Dedifferentiated amniotic fluid mesenchymal stem cell (primary cell): Measurements from ENCODE around the gene P2RY11.

Experiments used
- DNase-seq: peaks from one replicate; pipeline ENCODE4 v3.0.0-alpha.2; 2016; ENCODE audit errors: extremely low spot score

Gene P2RY11

DNA sequence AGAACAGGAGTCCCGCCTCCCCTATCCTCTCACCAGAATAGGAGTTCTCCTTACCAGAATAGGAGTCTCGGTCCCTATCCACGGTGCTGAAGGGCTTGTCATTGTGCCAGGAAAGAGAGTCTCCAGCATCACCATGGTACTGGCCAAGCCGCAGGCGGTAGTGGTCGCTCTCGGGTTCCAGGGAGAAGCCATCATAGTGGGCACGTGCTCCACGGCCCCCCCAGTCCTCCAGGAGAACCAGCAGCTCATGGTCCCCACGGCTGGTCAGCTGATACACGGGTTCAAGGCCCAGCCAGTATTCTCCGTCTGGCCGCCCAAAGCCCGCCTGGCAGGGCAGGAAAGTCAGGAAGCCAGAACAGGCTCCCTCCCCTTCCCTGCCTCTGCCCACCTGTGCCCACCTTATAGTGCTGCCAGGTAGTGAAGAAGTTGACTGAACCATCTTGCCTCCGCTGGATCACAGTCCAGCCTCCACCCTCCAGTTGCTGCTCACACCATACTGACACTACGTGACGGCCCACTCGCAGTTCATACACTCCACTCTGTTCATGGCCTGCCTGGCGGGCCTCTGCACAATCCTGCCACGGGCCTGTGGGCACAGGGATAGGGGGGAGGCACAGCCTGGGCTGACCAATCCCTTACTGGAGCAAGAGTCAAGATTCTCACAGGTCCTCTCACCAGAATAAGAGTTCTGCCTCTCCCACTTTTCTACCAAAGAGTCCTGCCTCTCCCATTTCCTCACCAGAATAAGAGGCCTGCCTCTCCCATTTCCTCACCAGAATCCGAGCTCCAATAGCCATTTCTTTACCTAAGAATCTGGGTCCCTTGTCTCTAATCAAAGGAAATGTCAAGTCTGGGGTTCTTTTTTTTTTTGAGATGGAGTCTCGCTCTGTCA lies 18.0 kb upstream of the P2RY11 start:
- no peak for DNase-seq

- DNase-seq = no peak
Measured at GRCh38 chr19:10095622-10095947, 15.9 kb upstream of the P2RY11 start.

DNA sequence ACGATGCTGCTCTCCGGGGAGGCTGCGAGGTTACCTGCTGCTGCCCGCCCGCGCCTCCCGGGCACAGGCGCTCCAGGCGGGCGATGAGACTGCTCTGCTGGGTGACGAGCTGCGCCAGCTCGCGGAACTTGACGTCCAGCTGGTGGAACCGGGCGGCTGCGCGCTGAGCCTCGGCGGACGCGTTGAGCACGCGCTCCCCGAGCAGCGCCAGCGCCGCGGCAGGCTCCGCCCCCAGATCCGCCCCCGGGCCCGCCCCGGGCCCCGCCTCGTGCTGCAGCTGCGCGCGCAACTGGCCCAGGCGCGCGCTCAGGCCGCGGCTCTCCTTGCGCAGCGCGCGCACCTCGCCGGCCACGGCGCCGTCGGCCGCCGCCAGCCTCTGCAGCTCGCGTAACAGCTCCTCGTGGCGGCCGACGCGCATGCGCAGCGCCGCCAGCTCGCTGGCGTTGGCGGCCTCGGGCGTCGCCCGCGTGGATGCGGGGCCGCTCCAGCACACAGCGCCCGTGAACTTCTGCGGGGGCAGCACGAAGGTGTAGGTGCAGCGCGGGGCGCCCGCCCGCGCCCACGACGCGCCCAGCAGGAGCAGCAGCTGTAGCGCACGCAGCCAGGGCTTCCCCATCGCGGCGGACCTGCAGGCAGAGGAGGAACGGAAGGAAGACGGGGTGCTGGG lies 15.4 kb upstream of the P2RY11 start:
- peak; percentile 81 for DNase-seq

DNA sequence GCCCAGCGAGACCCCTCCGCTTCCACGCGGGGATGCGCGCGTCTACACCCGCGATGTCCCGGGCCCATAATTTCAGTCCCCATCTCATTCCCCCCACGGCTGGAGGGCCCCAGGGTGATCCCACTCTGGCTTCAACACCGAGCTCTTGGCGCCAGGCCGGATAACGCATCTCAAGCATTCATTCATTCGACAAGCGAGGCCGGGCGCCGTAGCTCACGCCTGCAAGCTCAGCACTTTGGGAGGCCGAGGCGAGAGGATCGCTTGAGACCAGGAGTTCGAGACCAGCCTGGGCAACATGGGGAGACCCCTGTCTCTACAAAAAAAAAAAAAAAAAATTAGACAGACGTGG lies 14.9 kb upstream of the P2RY11 start:
- no peak for DNase-seq

DNA sequence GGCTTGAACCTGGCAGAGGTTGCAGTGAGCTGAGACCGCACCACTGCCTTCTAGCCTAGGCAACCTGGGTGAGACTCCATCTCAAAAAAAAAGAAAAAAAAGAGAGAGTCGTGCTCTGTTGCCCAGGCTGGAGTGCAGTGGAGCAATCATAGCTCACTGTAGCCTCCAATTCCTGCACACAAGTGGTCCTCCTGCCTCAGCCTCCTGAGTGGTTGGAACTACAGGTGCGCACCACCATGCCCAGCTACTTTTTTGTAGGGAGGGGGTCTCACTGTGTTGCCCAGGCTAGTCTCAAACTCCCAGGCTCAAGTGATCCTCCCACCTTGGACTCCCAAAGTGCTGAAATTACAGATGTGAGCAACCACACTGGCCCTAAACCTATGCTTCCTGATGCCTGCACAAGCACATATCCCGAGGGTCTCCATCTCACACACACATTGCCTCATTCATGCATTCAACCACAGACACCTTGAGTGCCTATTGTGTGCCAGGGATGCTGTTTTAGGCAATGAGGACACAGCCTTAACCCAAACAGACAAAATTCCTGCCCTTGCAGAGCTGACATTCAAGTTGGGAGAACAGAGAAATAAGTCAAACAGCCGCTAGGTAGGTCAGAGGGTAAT lies 11.2 kb upstream of the P2RY11 start:
- DNase-seq = no peak

DNA sequence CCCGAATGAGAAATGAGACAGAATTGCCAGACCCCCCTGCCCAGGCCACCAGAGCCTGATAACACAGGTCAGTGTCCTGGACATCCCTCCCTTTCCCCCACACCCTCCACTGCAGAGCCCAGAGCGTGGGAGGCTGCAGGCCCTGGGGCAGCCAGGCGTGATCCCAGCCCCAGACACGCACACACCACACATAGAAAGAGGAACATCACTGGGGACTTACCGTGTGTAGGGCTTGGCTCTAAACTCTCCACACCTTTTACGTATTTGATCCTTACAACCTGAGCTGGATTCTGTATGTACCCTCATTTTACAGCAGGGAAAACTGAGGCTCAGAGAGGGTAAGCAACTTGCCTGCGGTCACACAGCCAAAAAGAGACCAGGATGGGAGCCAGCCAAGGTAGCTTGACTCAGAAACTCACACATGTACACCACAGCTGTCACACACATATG lies 8.7 kb upstream of the P2RY11 start:
- DNase-seq = no peak

DNA sequence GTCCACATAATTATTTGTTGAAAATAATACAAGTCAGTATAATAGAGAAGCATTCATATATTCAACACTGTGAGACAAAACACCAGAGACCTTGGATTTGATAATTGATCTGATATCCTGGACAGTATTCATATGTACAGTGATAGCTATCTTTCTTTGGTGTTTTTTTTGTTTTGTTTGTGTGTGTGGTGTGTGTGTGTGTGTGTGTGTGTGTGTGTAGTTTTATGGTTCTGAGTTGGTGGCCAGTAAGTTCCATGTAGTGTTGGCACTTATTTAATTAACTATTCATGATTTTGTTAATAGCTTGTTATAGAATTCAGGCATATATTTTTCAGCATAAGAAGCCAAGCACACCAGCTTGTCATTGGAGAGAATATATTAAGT lies 7.4 kb upstream of the P2RY11 start:
- DNase-seq = no peak

GRCh38 chr19:10104665-10105508 lies 6.6 kb upstream of the P2RY11 start:
- no peak for DNase-seq

GRCh38 chr19:10105509-10106099 lies 5.9 kb upstream of the P2RY11 start:
- no peak for DNase-seq

- peak; percentile 99 for DNase-seq
Measured at GRCh38 chr19:10106100-10106936, 5.2 kb upstream of the P2RY11 start, which contains the start of gene PPAN. PPAN (plus strand) TSS chr19:10106362; CDS start chr19:10106395, 33 bp downstream.

- DNase-seq = no peak
Measured at GRCh38 chr19:10107254-10107653, 4.2 kb upstream of the P2RY11 start.

DNA sequence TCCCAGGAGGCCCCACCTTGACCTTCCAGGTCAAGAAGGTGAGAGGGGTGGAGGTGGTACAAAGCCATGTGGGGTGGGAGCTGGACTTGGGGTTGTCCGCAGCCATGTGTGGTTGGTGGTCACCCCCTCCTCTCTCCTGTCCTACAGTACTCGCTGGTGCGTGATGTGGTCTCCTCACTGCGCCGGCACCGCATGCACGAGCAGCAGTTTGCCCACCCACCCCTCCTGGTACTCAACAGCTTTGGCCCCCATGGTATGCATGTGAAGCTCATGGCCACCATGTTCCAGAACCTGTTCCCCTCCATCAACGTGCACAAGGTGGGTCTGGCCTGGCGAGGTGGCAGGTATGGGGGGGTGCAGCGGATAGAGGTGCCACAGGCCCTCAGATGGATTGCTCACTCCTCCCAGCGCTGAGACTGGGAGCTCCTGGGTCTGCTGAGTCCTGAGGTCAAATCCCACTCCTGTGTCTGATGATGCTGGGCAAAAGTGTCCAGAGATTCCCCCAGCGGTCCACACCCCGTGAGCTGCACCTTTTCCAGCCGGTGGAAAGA lies 3.6 kb upstream of the P2RY11 start:
- no peak for DNase-seq

DNA sequence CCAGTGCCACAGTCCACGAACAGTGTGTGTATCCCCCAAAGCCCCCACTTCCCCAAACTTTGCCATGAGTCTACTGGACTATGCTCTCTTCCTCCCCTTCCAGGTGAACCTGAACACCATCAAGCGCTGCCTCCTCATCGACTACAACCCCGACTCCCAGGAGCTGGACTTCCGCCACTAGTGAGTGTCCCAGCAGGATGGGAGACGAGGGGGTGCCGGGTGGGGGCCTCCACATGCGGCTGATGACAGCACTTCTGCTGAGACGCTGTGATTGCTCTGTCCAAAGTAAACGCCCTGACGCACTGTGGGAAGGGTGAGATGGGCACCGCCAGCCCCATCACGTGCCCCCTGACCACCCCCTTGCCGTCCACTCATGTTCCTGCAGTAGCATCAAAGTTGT lies 2.0 kb upstream of the P2RY11 start:
- DNase-seq = no peak

DNA sequence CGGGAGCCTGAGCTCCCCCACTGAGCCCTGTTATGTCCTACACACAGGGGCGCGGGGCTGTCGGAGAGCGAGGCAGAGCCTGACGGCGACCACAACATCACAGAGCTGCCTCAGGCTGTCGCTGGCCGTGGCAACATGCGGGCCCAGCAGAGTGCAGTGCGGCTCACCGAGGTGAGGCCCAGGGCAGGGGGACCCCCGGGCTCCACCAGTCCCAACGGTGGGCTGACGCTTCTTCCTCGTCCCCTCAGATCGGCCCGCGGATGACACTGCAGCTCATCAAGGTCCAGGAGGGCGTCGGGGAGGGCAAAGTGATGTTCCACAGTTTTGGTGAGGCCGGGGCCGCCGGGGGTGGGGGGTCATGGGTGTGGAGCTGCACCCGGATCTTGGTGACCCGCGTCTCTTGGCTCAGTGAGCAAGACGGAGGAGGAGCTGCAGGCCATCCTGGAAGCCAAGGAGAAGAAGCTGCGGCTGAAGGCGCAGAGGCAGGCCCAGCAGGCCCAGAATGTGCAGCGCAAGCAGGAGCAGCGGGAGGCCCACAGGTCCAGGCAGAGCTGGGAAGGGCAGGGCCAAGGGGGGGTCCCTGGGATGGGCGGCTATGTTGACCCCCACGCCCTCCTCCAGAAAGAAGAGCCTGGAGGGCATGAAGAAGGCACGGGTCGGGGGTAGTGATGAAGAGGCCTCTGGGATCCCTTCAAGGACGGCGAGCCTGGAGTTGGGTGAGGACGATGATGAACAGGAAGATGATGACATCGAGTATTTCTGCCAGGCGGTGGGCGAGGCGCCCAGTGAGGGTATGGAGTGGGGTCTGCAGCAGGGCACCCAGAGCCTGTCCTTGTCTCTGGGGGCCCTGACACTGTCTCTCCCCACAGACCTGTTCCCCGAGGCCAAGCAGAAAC lies 1.2 kb upstream of the P2RY11 start:
- DNase-seq = no peak

- DNase-seq = no peak
Measured at GRCh38 chr19:10110972-10111317, 548 bp upstream of the P2RY11 start.

- DNase-seq = no peak
Measured at GRCh38 chr19:10112037-10112761, 706 bp downstream of the P2RY11 start.

- no peak for DNase-seq
Measured at GRCh38 chr19:10112895-10113591, 1.6 kb downstream of the P2RY11 start.

GRCh38 chr19:10113592-10113963 lies 2.1 kb downstream of the P2RY11 start:
- no peak for DNase-seq
